Measurements from ENCODE around the gene STAT5A.
"Not testable (repeated sequence)": the region's sequence is repeated elsewhere in the genome, so short reads cannot be mapped to it uniquely, and the experiment has no call there.

DNA sequence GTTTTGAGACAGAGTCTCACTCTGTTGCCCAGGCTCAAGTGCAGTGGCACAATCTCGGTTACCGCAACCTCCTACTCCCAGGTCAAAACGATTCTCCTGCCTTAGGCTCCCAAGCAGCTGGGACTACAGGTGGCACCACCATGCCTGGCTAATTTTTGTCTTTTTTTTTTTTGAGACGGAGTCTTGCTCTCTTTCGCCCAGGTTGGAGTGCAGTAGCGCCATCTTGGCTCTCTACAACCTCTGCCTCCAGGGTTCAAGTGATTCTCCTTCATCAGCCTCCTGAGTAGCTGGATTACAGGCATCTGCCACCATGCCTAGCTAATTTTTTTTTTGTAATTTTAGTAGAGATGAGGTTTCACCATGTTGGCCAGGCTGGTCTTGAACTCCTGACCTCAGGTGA is 29.7 kb downstream of the STAT5A start:
- not testable (repeated sequence) for TF ChIP-seq CTCF, POLR2A (IDR thresholded peaks at IDR 0.05)

Measured in heart left ventricle (tissue), 13 donors.